Neural cell (in vitro differentiated cells): ENCODE data around the gene CNTLN. TPM values are rescaled to one million over a fixed set of nuclear protein-coding genes. Genes with fewer than 3 reads are reported as not detected.

Source experiments
- H2AFZ ChIP-seq: fragments of 200-600, 300-800 bp; sonication (generic), shearing (Covaris generic); 2 replicates; pipeline ENCODE4 v1.6.0; 2014; ENCODE audit warnings: low read depth, mild to moderate bottlenecking, antibody characterized with exemption, low read length, moderate library complexity
- H3F3A ChIP-seq: fragments of 200-600 bp; shearing (Covaris generic); 2 replicates; pipeline ENCODE4 v1.6.1; 2016; ENCODE audit warnings: mild to moderate bottlenecking, moderate library complexity, mixed read lengths, antibody characterized with exemption, low read length; ENCODE audit not compliant: insufficient read depth, poor library complexity, severe bottlenecking
- H3K27ac ChIP-seq: fragments of 200-600, 300-800 bp; sonication (generic), shearing (Covaris generic); 2 replicates; pipeline ENCODE4 v1.5.1; 2014; ENCODE audit warnings: mild to moderate bottlenecking, low read length, moderate library complexity
- H3K27me3 ChIP-seq: fragments of 300-800, 200-600 bp; sonication (generic), shearing (Covaris generic); 2 replicates; pipeline ENCODE4 v1.6.0; 2014; ENCODE audit warnings: mild to moderate bottlenecking, low read depth, low read length, moderate library complexity; ENCODE audit not compliant: insufficient read depth
- H3K36me3 ChIP-seq: fragments of 300-800, 200-600 bp; sonication (generic), shearing (Covaris generic); 2 replicates; pipeline ENCODE4 v1.5.1; 2014; ENCODE audit warnings: mild to moderate bottlenecking, antibody characterized with exemption, low read length, moderate library complexity; ENCODE audit not compliant: insufficient read depth
- H3K4me2 ChIP-seq: fragments of 300-800, 200-600 bp; sonication (generic), shearing (Covaris generic); 2 replicates; pipeline ENCODE4 v1.6.0; 2014; ENCODE audit warnings: mild to moderate bottlenecking, low read length
- H3K4me3 ChIP-seq: fragments of 300-800, 200-600 bp; sonication (generic), shearing (Covaris generic); 2 replicates; pipeline ENCODE4 v1.5.1; 2014; ENCODE audit warnings: mild to moderate bottlenecking, low read length, moderate library complexity
- H3K79me2 ChIP-seq: fragments of 200-600 bp; shearing (Covaris generic); replicated peaks from 2 replicates; pipeline ENCODE4 v1.6.0; 2014; ENCODE audit warnings: mild to moderate bottlenecking, low read length, moderate library complexity; ENCODE audit not compliant: insufficient read depth
- H3K9ac ChIP-seq: fragments of 300-800, 200-600 bp; sonication (generic), shearing (Covaris generic); 2 replicates; pipeline ENCODE4 v1.6.1; 2016; ENCODE audit warnings: mild to moderate bottlenecking, low read length, mixed read lengths
- H3K9me2 ChIP-seq: fragments of 200-600 bp; shearing (Covaris generic); 2 replicates; pipeline ENCODE4 v1.6.1; 2016; ENCODE audit warnings: mild to moderate bottlenecking, low read length, mixed read lengths; ENCODE audit not compliant: insufficient read depth
- H3K9me3 ChIP-seq: fragments of 200-600, 300-800 bp; sonication (generic), shearing (Covaris generic); 2 replicates; pipeline ENCODE4 v1.6.1; 2016; ENCODE audit warnings: mild to moderate bottlenecking, mixed run types, low read length, moderate library complexity, mixed read lengths
- H4K20me1 ChIP-seq: fragments of 200-600 bp; shearing (Covaris generic); 2 replicates; pipeline ENCODE4 v1.6.1; 2016; ENCODE audit warnings: mild to moderate bottlenecking, mixed run types; ENCODE audit not compliant: insufficient read depth
- EP300 ChIP-seq: fragments of 450-650 bp; conservative IDR thresholded peaks from 2 replicates; pipeline ENCODE4 v1.6.1; 2014; ENCODE audit warnings: antibody characterized with exemption, mild to moderate bottlenecking, moderate library complexity; ENCODE audit not compliant: poor library complexity, severe bottlenecking
- EZH2 ChIP-seq: fragments of 200-600, 300-800 bp; shearing (Covaris generic), sonication (generic); IDR thresholded peaks from 2 replicates; pipeline ENCODE4 v1.6.1; 2014; ENCODE audit warnings: antibody characterized with exemption, low read length, borderline replicate concordance, mild to moderate bottlenecking; ENCODE audit not compliant: insufficient read depth, poor library complexity, severe bottlenecking
- MXI1 ChIP-seq: fragments of 450-650 bp; conservative IDR thresholded peaks from 2 replicates; pipeline ENCODE4 v1.6.1; 2014; ENCODE audit warnings: antibody characterized with exemption, mild to moderate bottlenecking; ENCODE audit not compliant: poor library complexity, severe bottlenecking
- POLR2AphosphoS5 ChIP-seq: IDR thresholded peaks from 2 replicates; pipeline ENCODE4 v1.6.1; 2012
- RAD21 ChIP-seq: fragments of 450-650 bp; conservative IDR thresholded peaks from 2 replicates; pipeline ENCODE4 v1.6.1; 2014; ENCODE audit warnings: antibody characterized with exemption, mild to moderate bottlenecking, moderate library complexity
- SMC3 ChIP-seq: fragments of 450-650 bp; conservative IDR thresholded peaks from 2 replicates; pipeline ENCODE4 v1.6.1; 2014; ENCODE audit warnings: antibody characterized with exemption, mild to moderate bottlenecking, moderate library complexity; ENCODE audit not compliant: poor library complexity
- TAF1 ChIP-seq: IDR thresholded peaks from 2 replicates; pipeline ENCODE4 v1.6.1; 2012; ENCODE audit warnings: low read depth
- polyA plus RNA-seq: library from polyadenylated mRNA; depleted of rRNA; stranded (reverse); fragments of >200 nt; gene quantifications from 2 replicates; pipeline ENCODE4 v1.2.3, GENCODE V29; 2014
- TF ChIP-seq, protein P1 (sequence below): fragments of 450-650 bp; IDR thresholded peaks from 2 replicates; pipeline ENCODE4 v1.5.1; 2014; ENCODE audit warnings: antibody characterized with exemption, mild to moderate bottlenecking, moderate library complexity; ENCODE audit not compliant: poor library complexity, severe bottlenecking
- TF ChIP-seq, protein P2 (sequence below): IDR thresholded peaks from 2 replicates; pipeline ENCODE4 v1.6.1; 2012; ENCODE audit warnings: borderline replicate concordance

Gene CNTLN
- polyA plus RNA-seq, 1 donor from 2014 or later: 5.0 TPM

DNA sequence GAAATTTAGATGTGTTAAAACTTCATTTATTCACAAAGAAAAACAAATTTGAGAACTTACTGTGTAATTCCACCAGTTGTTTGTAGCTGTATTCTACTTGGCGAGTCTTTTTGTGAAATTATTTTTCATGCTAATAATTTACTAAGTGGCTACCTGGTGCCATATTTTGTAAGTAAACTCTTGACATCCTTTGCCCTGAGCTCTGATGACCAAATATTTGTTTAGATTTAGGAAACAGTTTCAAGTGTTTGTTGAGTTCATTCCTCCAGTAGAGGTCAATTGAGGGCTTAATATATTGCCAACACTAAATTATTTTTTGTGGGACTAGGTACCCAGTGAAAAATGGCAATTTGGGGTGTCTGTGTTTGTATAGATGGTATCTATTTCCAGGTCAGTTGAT is 3.7 kb downstream of the CNTLN start:
- Histone ChIP-seq H3K9me3 (no peaks in the 10 kb centered on the region), H3K36me3 (no peaks in the 10 kb centered on the region), H2AFZ (no peak overlapping the region), H3K27ac (no peak overlapping the region), H3F3A (no peaks in the 10 kb centered on the region), H3K9me2 (no peaks in the 10 kb centered on the region), H3K79me2 (no peaks in the 10 kb centered on the region), H3K9ac (no peak overlapping the region), H4K20me1 (no peaks in the 10 kb centered on the region), H3K4me3 (no peak overlapping the region), H3K4me2 (no peak overlapping the region), H3K27me3 (no peaks in the 10 kb centered on the region)
- no peak for TF ChIP-seq SMC3
- no peak for TF ChIP-seq POLR2AphosphoS5
- TF ChIP-seq MXI1: no peak
- TF ChIP-seq RAD21: no peak
- TF ChIP-seq, protein P1, sequence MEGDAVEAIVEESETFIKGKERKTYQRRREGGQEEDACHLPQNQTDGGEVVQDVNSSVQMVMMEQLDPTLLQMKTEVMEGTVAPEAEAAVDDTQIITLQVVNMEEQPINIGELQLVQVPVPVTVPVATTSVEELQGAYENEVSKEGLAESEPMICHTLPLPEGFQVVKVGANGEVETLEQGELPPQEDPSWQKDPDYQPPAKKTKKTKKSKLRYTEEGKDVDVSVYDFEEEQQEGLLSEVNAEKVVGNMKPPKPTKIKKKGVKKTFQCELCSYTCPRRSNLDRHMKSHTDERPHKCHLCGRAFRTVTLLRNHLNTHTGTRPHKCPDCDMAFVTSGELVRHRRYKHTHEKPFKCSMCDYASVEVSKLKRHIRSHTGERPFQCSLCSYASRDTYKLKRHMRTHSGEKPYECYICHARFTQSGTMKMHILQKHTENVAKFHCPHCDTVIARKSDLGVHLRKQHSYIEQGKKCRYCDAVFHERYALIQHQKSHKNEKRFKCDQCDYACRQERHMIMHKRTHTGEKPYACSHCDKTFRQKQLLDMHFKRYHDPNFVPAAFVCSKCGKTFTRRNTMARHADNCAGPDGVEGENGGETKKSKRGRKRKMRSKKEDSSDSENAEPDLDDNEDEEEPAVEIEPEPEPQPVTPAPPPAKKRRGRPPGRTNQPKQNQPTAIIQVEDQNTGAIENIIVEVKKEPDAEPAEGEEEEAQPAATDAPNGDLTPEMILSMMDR: no peak
- no peak for TF ChIP-seq EZH2
- TF ChIP-seq EP300: no peak
- TF ChIP-seq TAF1: no peak
- TF ChIP-seq, protein P2, sequence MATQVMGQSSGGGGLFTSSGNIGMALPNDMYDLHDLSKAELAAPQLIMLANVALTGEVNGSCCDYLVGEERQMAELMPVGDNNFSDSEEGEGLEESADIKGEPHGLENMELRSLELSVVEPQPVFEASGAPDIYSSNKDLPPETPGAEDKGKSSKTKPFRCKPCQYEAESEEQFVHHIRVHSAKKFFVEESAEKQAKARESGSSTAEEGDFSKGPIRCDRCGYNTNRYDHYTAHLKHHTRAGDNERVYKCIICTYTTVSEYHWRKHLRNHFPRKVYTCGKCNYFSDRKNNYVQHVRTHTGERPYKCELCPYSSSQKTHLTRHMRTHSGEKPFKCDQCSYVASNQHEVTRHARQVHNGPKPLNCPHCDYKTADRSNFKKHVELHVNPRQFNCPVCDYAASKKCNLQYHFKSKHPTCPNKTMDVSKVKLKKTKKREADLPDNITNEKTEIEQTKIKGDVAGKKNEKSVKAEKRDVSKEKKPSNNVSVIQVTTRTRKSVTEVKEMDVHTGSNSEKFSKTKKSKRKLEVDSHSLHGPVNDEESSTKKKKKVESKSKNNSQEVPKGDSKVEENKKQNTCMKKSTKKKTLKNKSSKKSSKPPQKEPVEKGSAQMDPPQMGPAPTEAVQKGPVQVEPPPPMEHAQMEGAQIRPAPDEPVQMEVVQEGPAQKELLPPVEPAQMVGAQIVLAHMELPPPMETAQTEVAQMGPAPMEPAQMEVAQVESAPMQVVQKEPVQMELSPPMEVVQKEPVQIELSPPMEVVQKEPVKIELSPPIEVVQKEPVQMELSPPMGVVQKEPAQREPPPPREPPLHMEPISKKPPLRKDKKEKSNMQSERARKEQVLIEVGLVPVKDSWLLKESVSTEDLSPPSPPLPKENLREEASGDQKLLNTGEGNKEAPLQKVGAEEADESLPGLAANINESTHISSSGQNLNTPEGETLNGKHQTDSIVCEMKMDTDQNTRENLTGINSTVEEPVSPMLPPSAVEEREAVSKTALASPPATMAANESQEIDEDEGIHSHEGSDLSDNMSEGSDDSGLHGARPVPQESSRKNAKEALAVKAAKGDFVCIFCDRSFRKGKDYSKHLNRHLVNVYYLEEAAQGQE: no peak

DNA sequence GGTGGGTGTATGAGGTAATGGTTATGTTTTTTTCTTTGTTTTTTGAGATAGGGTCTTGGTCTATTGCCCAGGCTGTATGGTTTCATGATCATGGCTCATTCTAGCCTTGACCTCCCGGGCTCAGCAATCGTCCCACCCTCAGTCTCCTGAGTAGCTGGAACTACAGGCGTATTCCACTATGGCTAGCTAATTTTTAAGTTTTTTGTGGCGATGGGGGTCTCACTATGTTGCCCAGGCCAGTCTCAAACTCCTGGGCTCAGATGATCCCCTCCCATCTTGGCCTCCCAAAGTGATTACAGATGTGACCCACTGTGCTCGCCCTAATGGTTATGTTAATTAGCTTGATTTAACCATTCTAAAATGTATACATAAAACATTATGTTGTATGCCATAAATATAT is 5.6 kb downstream of the CNTLN start:
- no peaks in the 10 kb centered on the region for H3K79me2 ChIP-seq
- TF ChIP-seq SMC3 (no peak), POLR2AphosphoS5 (no peak), EP300 (no peak), TAF1 (no peak), EZH2 (no peak), MXI1 (no peak), RAD21 (no peak)
- TF ChIP-seq, protein P2: no peak
- TF ChIP-seq, protein P1: no peak

More for the DNA sequence above, 5.6 kb downstream of the CNTLN start:
- Histone ChIP-seq H3F3A (no peaks in the 10 kb centered on the region), H3K4me3 (no peak overlapping the region), H3K9me2 (no peaks in the 10 kb centered on the region), H3K4me2 (no peak overlapping the region), H3K27ac (no peak overlapping the region), H4K20me1 (no peaks in the 10 kb centered on the region), H3K9me3 (no peaks in the 10 kb centered on the region), H2AFZ (no peak overlapping the region), H3K36me3 (no peaks in the 10 kb centered on the region), H3K9ac (no peak overlapping the region), H3K27me3 (no peaks in the 10 kb centered on the region)
